ENCODE measurements around the gene WDR88.

- no peak for TF ChIP-seq CTCF (IDR thresholded peaks at IDR 0.05; ENCODE audit: extremely low read depth in 1 of 2, insufficient read depth in 1 of 2, low read depth in 1 of 2, low read length in 2 of 2)
- TF ChIP-seq MYC (IDR thresholded peaks at IDR 0.05; ENCODE audit: low read depth, low read length) = no peak
- TF ChIP-seq POLR2A (IDR thresholded peaks at IDR 0.05; ENCODE audit: low read depth, low read length) = no peak
- no peak for TF ChIP-seq MAX (IDR thresholded peaks at IDR 0.05; ENCODE audit: insufficient read depth, insufficient read length)
- no peak for TF ChIP-seq POLR2AphosphoS5 (IDR thresholded peaks at IDR 0.05; ENCODE audit: insufficient read depth, low read depth, low read length)
- no peak for TF ChIP-seq FOS (IDR thresholded peaks at IDR 0.05; ENCODE audit: borderline replicate concordance, insufficient read depth, low read length)
- TF ChIP-seq EZH2 (IDR thresholded peaks at IDR 0.05; ENCODE audit: borderline replicate concordance, low read depth, low read length, severe bottlenecking) = no peak
- no peak for TF ChIP-seq GATA2 (IDR thresholded peaks at IDR 0.05; ENCODE audit: insufficient read depth, insufficient read length, low read depth, low read length)
Measured at GRCh38 chr19:33114312-33114711, 17.6 kb upstream of the WDR88 start.
